HG03442 (cell line): Measurements from ENCODE around the gene TSPAN2.

Experiments used
- ATAC-seq: cut with Tn5 transposase; IDR thresholded peaks from one replicate; pipeline ENCODE4 v1.9.1; 2021; ENCODE audit warnings: mild to moderate bottlenecking, moderate library complexity; ENCODE audit not compliant: unreplicated experiment

The TSPAN2 gene

DNA sequence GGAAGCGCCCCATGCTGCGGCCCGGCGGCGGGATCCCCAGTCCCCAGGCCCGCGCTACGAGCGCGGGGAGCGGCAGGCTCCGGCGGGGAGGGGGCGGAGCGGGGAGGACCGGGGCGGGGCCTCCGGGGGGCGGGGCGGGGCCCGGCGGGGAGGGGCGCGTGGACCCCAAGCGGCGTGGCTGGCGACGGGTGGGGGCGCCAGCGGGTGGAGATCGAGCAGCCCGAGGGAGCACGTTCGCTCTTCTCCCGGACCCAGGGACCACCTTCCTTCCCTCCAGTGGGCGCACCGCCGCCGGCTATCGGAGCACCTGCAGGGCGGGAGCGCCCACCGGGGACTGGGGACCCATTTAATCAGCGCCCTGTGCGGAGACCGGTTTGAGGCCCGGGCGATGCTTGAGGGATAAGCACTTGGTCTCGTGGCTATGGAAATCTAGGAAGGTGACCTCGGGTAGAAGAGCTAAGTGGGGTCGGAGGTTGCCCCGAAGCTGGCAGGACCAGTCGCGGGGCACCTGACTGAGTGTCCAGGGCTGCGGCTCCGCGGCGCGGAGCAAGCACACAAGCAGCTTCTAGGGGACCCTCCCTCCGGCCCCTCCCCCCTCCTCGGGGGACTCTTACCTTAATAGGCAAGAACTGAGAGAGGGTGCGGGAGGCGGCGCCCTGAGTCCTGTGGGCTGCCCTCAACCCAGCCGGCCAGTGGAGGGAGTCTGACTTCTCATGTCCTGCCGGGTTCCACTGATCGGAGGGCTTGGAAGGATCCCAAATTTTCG, at the start of gene TSPAN2:
TSS of gene TSPAN2 (minus strand) at position 84 of the 766 bp plus-strand sequence. CDS start at position 13, 71 bp downstream.
- ATAC-seq, result no peak

DNA sequence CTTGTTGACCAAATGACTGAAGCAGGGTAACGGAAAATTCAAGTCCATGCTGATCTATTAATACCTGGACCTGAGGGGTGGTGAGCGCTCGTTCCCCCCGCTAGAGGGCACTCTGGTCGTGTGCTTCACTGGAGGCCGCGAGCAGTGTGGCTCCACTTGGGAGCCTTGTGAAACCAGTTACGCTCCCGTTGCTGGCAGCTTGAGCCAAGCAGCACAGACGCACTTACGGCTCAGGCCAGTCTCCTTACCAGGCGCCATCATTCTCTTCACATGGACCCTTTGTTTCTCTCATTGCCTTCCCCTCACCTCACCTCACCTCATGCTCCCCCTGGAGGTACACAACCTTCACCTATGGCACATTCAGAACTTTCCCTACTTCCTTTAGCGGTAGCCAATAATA, 49.7 kb upstream of the TSPAN2 start:
- ATAC-seq, result peak; percentile 87

DNA sequence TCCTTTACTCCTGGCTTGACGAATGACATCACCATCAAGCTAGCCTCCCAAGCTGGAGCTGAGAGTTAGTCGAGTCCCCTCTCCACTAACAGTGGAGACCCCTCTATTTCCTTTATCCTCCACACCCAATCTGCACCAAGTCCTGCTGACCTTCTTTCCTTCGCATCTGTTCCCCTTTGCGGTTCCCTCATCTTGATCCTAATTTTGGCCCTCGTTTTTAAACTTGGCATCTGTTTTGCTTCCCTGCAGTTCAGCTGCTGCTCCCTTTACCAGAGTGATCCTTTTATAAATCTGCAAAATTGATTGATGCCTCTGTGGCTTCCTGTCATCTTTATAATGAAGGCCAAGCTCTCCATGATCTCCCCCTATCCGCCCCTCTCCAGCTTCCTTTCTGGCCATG, 49.0 kb upstream of the TSPAN2 start:
- no peak for ATAC-seq

DNA sequence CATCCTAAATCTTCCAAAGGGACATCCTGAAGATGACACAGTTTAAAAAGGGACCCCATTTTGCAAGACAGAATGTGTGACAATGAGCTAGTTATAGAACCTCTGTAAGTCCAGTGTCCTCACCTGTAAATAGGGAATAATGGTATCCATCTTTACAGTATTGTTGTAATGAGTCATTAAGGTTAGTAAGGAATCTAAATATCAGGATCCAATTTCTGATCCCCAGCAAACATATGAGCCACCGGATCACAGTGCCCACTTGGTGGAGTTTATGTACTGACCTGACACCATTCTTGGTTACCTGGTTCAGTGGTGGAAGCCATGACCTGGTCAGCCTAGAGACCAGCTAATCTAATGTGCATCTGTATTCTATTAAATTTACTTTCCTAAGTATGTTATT, 47.9 kb upstream of the TSPAN2 start:
- no peak for ATAC-seq

DNA sequence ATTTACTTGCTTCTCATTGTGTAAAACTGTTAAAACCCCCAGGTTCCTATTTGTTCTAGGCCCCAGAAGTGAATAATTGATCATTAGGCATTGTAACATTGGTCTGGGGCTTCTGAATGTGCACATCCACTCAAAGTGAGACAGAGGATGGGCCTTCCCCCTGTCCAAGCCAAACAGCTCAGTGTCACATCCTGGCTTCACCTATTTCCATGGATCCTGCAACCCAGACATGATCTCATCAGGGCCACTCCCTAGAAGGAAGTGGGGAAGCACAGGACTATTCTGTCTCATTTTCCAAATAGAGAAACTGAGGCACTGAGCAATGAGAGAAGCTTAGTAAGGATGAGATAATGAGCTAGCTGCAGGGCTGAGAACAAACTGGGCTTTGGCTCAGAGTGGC, 47.4 kb upstream of the TSPAN2 start:
- ATAC-seq, result no peak

DNA sequence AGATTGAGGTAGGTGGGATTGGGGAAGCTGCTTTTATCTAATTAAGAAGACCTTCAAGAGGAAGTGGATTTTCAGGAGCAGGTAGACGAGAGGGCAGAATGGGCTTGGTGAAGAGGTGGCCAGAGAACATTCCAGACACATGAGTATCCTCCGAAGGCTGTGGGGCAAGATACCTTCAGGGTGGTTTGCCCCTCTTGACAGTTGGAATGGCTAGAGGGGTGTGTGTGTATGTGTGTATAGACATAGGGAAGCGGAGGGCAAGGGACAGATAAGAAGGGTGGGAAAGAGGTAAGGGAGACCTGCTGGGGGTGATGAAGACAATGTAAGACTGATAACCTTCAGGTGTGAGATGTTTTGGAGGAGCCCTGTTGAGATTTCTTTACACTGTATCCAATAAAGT, 46.8 kb upstream of the TSPAN2 start:
- ATAC-seq, result no peak

DNA sequence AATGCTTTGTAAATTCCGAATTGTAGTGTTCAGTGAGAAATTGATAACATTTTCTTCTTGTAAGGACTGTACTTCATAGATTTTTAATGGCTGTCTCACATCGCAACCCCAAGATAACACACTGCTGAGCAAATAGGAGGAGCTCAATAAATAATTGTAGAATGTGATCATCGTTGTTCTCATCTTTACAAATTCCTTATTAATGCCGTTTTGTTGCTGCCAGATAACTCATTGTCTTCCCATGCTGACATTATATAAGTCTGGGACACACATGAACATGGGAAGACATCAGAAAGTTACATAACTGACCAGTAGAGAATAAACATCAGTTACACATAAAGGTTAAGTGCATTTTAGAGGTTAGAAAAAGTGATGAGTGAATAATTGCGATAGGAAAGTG, 46.4 kb upstream of the TSPAN2 start:
- no peak for ATAC-seq

DNA sequence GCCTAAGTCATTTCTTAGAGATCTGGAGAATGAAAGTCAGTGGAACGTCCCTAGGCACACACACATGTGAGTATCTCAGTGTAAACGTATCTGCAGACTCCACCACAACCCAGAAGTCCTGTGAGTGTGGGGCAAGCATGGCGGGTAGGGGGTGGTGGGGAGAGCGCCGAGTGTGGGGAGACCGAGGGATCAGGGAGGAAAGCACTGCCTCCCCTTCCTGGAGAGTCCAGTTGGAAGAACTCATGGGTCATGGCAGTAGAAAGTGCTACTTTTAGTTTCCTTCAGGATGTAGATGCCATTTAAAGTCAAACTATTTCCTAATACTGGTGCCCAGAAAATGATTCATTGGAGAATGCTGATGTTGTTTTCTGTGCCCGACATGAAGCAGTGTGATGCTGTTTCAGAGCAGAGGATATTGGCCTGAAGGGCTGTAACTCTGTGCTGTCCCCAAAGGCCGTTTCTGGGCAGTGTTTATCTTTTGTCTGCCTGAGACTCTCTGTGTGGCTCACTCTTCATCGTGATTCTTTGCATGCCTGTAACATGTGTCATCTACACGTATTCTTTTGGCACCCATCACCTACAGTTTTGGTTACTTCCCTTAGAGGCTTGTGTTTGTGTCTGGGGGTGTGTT, 45.7 kb upstream of the TSPAN2 start:
- ATAC-seq, result no peak

DNA sequence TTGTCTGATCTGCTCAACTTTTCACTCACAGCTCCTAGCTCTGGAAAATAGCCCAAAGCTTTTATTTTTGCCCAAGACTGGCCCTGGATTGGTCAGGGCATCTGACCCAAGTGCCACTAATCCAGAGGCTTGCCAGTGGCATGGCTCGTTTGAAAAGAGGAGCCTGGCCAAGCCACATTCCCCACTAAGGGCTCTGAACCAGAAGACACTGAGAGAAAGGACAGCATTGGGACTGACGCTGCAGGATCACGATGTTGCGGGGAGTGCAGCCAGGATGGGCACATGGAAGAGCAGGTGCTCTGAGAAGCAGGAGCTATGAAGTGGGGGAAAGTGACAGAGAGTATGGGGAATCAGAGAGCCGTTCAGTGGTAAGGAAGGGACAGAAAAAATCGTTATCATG, 44.9 kb upstream of the TSPAN2 start:
- no peak for ATAC-seq

DNA sequence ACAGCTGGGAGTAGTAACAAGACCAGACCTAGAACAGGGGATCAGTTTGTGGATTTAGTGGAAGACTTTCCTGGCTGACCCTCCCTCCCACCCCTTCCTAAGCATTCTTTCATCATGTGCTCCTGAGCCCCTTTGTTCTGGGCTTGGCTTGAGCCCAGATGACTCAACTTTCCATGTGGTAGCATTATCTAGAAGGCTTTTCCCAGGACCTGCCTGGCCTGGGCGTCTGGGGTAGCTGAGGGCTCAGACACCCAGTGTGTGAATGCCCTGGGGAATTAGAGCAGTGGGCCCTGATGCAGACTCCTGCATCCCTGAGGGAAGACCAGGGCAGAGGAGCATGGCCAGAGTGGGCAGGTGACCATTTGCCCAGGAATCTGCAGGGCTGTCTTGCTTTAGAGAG, 44.1 kb upstream of the TSPAN2 start:
- ATAC-seq, result no peak

DNA sequence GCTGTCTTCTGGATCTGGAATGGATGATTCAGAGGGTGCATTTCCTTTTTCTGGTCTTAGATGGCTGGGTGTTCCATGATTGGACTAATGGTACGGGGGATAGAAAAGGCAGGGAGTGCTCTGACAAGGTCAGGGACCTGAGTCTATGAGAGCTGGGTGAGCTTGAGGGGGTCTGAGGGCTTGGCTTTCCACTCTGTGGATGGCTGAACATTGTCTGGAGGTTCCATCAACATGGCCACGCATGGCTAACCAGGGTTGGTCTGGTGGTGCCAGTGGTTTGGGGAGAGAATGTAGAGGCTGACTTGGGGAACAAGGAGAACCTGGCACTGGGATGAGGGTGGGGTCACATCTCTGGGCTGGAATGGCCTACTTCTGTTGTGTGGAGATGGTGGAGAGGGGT, 41.5 kb upstream of the TSPAN2 start:
- no peak for ATAC-seq

DNA sequence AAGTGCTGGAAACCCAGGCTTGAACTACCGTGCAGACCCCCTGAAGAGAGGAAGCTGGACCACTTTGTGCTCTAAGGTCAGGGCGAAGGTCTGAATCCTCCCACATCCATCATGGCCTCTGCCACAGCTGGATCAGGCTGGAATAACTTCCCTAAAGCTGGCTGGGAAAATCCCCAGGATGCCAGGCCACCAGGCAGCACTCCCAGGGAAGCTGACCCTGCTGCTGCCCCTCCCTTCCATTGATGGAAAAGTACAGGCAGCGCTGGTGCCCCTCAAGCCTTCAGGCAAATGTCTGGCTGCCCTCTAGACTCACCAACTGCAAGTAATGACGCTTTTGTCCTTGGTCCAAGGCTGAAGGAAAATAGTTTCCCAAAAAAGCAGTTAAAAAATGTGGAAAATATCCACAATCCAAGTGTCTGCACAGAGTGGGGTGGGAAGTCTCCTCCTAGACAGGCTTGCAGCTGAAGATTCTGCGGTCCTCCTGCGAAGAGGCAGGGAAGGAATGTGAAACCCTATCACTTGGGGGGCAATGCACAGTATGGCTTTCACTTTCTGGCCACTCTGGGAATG, 39.9 kb upstream of the TSPAN2 start:
- ATAC-seq, result no peak

DNA sequence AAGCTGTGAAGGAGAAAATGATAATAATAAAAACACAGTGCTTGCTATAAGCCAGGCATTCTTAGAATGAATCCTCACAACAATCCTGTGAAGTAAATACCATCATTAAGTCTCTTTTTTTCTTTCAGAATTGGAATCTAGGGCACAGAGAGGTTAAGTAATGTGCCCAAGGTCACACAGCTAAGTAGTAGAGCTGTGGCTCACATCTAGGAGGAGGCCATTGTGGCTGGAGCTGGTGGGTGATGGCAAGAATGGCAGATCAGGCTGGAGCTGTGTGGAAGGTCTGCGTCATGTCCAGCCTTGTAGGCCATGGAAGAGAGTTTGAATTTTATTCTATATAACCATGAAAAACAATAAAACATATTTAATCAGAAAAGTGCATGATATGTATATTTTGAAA, 38.2 kb upstream of the TSPAN2 start:
- ATAC-seq, result no peak

DNA sequence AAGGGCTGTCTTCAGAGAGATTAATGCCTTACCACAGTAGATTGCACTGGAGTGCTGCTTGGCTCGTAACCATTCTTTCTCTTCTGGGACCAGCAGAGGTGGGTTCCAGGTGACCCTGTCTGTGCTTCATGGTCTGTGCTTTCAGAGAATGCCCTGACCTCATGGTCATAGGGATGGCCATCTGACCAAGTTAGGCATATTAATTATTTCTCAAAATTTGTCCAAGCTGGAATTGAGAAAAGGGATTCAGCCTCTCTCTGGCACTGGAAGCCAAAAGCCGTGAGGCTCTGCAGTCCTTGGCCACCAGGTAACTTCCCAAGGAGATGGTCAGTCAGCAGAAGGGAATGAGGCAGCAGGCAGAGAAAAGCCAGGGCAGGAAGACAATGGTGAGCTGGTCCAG, 37.2 kb upstream of the TSPAN2 start:
- no peak for ATAC-seq

DNA sequence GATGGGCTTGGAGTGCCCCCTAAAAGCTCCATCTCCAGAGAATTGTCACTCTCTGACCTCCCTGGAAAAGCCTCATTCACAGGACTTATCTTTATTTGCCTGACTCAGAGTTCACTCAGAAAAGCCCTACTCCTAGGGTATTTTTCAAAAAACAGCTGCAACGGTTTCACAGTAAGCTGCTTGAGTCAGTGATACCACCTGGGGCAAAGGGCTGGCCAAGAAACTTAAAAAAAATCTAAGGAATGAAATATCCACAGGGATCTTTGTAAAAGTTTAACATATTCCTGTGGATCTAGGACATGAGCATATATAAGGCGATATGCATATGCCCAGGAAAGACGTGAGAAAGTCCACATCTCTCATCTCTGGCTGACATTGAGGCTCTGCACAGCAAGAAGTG, 33.8 kb upstream of the TSPAN2 start:
- no peak for ATAC-seq

DNA sequence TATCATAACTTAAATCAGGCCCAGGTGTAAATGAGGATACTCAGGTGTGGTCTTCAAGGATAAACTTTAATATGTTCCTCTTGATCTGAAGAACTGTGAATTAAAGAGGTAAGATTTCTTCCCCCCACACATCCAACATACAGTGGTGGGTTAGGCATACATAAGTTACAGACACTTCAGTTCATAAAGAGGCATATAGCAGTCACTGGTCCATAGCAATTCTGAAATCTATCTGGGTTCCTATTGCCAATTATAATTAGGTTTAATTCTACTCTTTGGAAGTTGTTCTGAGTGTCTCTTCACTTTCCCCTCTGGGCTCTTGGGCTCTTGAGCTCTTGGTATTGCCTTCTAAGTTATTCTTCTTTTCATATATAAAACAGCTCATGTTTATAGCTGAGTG, 32.5 kb upstream of the TSPAN2 start:
- ATAC-seq, result no peak

DNA sequence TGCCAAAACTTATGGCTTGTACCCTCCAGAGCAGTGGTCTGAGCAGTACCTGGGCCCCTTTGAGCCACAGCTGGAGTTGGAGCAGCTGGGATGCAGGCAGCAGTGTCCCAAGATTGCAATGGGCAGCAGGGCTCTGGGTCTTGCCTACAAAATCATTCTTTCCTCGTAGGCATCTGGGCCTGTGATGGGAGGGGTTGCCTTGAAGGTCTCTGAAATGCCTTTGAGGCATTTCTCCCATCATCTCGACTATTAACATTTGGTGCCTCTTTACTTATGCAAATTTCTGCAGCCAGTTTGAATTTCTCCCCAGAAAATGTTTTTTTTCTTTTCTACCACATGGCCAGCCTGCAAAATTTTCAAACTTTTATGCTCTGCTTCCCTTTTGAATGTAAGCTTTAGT, 31.0 kb upstream of the TSPAN2 start:
- no peak for ATAC-seq

DNA sequence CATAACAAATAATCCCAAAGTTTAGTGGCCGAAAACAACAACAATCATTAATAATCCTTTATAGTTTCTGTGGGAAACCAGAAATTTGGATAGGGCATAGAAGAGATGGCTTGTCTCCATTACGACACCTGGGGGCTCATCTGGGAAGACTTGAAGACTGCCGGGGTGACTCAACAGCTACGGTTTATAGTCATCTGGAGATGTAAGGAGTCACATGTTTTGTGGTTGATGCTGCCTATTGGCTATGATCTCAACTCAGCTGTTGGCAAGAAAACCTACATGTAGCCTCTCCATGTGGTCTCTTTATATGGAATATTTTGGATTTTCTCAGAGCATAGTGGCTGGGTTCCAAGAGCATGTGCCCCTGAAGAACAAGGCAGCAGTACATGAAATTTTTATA, 29.3 kb upstream of the TSPAN2 start:
- no peak for ATAC-seq

DNA sequence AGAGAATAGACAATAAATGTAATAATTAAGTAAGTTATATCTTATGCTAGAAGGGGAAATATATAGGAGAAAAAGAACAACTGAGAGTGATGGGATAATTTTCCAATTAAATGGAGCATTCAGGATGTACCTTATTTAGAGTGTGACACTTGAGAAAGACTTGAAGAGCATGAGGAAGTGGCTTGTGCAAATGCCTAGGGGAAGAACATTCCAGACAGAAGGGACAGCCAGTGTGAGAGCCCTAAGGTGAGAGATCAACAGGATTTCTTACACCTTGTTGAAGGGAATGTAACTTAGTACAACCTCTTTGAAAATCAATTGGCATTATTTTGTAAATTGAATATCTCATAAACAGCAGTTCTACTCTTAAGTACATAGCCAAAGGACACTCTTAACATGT, 28.8 kb upstream of the TSPAN2 start:
- ATAC-seq, result no peak

DNA sequence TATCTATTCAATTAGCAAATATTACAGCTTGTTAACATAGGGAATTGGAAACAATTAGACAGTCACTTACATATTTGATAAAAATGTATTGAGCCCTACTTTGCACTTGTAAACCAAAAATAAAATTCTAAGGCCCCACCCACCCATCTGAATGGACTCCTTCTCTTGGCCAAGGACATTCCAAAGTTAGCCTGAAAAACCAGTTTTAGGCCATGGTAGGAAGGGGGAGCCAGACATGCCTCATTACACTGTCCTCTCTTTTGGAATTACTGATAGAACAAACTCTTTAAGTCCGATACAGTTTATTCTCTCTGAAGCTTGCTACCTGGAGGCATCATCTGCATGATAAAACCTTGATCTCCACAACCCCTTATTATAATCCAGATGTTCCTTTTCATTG, 28.0 kb upstream of the TSPAN2 start:
- ATAC-seq, result no peak

DNA sequence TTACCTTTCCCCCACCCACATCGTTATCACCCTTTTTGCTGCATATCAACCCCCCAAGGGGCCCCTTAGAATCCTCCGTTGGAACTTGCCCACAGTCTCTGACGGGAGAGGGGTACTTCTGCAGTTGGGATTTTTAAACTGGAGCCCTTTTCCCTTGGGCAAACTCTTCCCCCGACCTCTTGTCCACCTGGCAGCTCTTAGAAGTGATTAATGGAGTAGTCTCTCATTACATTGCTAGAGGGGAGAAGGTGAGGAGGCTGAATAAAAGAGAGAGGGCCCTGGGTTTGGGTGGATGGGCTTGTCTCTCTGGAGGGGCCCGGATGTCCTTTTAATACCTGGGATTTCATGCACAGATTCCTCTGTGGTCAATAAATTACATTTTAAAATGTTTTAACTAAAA, 27.2 kb upstream of the TSPAN2 start:
- no peak for ATAC-seq

DNA sequence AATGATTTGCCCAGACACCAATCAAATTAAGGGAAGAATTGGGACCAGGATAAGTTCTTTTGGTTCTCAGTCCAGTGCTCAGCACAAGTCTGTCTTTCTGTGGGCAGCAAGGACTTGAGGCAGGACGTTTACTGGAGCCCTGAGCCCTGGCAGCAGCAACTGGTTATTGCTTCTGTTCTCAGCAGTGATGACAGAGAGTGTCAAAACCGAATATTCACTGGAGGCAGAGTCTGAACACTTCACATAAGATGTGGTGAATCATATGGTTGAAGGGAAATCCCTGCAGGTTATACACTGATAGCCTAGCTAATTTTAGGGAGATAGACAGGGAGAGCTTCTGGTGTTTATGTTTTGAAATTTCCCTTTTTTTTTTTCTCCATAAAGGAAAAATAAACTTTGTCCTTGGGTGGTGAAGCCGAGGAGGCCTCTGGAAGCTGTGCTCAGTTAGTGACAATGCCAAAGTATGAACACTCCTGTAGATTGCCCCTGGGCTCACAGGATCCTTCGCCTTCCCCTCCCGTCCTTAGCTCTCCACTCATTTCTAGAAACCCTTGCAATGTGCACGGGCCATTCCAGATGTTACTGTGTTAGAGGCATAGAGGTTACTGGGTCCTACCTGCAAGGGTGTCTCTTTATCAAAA, 26.3 kb upstream of the TSPAN2 start:
- no peak for ATAC-seq
